NCI-H1694 treated with DMSO at 0.1 percent for 48 hours (cell line): ENCODE data around the gene E2F2.
"Not testable (repeated sequence)": the region's sequence is repeated elsewhere in the genome, so short reads cannot be mapped to it uniquely, and the experiment has no call there.

ENCODE experiments used
- DNase-seq: peaks from one replicate; lab custom pipeline; 2025; lab: John Stamatoyannopoulos, UW

The E2F2 gene

DNA sequence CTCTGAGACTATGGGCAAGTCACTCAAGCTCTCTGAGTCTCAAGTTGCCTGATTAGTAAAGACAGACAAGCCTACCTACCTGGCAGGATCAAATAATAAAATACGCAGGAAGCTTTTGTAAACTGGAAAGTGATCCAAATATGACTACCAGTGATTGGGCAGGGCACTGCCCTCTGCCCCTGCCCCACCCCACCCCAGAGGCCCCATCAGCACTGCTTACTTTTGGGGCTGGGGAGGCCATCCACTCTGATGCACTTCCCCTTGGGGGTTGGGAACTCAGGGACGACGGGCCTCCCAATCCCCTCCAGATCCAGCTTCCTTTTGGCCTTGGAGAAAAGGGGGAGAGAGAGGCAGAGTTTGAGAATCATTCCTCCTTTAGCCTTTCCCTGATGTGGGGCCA lies 6.9 kb downstream of the E2F2 start:
- DNase-seq = no peak

DNA sequence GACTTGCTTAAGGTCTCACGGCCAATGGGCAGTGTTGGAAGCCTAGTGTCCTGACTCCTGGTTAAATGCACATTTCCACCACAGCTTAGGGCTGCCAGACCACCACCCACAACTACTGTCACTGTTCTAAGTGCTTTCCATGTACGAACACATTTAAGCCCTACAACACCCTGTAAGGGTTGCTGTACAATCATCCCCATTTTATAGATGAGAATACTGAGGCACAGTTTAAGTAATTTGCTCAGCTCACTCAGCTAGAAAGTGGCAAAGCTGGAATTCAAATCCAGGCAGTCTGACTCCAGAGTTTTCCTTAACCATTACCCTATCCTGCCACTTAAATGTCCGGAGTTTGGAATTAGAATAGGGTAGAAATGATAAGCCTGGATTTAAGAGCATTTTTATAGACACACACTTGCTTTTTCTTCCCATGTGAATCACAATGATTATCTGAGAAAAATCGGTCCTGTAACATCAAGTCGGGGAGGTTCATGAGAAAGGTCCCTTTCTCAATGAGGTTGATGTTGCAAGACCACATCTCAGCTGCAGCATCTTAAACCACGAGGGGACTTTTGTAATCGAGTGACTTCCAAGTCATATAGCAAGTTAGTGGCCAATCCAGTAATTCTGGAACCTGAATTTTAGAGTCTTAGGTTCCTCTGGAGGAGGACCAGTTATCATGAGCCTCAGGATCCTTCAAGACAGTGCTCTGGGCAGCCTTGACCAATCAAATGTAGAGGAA lies 8.6 kb downstream of the E2F2 start:
- no peak for DNase-seq

DNA sequence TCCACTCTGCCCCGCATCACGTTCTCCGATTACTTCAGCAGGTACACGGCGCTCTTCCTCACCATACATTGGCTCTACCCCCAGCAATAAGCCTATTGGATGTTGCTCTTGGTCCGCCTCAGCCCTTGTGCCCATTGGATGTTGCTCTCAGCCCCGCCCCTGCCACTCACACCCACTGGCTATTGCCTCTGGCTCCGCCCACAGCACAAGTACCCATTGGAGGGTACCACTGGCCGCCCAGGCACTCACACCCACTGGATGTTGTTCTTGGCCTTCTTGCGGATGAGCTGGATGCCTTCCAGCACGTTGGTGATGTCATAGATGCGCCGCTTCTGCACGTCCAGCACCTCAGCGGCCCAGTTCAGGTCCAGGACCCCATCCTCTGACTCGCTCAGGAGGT lies 9.4 kb downstream of the E2F2 start:
- no peak for DNase-seq

DNA sequence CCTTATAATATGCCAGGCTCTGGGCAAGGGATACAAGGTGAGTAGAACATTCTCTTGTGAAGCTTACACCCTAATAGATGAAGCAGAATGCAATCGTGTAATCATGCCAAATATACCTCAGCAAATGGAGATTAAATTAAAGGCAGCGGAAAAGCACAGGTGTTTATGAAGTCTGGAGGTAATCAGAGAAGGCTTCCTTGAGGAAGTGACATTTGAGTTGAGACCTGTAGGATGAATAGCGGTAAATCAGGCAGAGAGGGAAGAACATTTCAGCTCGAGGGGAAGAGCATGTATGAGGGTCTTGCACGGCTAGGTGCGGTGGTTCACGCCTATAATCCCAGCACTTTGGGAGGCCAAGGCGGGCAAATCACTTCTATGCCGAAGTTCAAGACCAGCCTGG lies 13.5 kb downstream of the E2F2 start:
- no peak for DNase-seq

DNA sequence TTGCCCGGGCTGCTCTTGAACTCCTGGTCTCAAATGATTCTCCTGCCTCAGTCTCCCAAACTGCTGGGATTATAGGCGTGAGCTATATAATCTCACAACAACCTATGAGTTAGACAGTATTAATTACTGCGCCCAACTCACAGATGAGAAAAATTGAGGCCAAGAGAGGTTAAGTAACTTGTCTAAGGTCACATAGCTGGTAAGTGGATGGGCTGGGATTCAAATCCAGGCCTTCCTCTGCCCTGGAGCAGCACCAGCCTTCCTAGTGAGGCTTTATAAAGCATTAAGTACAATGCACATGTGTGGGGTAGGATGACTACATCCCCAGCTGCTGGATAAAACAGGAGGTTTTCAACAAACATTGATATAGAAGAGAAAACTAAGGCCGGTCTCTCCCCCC lies 15.1 kb downstream of the E2F2 start:
- no peak for DNase-seq

DNA sequence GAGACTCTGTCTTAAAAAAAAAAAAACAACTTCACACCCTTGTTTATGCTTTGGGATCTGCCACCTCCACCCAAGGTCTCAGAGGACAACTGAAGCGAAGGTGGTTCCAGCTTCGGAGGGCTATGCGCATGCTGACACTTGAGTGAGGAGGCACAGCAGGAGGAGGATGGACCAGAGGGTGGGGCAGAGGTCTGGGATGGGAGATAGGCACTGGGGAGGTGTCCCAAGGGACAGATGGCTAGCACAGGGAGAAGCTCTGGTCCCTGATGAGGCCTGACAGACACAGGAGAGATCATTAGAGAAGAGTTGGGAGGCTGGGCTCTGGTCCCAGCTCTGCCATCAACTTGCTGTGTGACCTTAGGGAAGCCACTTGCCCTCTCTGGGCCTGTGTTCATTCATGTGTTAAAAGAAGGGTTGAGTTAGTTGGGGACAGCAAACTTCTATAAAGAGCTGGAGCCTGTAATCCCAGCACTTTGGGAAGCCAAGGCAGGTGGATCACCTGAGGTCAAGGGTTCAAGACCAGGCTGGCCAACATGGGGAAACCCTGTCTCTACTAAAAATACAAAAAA lies 16.8 kb downstream of the E2F2 start:
- no peak for DNase-seq

DNA sequence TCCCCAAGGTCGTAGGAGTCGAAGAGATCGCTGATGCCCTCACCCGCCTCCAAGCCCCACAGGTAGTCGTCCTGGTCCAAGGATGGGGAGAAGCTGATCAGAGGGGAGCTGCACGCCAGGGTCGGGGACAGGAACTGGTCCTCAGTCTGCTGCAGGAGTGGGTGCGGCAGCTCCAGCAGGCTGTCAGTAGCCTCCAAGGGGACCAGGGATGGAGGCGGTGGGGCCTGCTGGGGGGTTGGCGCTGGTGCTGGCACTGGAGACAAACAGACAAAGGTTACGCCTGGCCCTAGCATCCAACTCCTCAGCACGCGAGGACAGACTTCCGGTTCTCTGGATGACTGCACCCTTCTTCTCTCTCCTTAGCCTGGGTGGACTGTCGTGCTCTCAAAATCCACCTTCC lies 21.1 kb downstream of the E2F2 start:
- DNase-seq = no peak

DNA sequence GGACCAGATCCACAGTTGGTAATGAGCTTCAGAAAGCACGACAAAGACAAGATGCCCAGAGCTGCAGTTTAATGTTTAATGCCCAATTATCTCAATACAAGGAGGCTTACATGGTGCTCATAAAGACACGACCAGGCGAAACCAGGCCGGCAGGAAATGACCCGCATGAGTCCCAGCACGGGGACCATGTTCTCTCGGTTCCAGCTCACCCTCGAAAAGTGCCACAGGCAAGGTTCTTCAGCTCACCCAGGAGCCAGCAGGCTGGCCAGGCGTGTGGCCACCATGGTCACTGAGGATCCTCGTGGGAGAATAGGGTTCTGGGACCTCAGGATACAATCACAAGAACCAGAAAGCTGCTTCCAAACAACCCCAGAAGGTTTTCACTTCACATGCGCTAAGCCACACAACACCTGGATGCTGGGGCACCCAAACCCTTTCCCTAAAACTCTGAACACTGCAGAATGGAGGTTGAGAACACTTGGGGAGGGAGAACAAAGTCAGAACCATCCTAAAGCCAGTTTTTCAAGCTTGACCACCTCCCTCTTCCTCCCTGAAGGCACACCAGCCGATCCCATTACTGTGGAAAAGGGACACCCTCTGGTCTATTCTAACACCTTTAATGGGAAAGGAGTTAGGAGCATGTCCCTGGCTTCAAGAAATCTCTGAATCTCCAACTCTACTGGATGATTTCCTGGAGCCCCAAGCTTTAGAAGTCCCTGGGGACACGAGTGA lies 24.5 kb downstream of the E2F2 start:
- no peak for DNase-seq

DNA sequence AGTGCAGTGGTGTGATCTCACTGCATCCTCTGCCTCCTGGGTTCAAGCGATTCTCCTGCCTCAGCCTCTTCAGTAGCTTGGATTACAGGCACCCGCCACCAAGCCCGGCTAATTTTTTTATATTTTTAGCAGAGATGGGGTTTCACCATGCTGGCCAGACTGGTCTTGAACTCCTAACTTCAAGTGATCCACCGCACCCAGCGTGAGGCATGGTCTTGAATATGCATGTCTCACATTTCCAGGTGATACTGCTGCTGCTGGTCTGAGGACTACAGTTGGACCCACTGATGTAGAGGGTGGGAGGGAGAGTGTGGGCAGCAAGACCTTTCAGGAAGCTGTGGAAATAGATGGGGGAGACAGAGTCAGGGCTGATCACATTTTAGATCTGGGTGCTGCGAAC lies 25.2 kb downstream of the E2F2 start:
- no peak for DNase-seq

DNA sequence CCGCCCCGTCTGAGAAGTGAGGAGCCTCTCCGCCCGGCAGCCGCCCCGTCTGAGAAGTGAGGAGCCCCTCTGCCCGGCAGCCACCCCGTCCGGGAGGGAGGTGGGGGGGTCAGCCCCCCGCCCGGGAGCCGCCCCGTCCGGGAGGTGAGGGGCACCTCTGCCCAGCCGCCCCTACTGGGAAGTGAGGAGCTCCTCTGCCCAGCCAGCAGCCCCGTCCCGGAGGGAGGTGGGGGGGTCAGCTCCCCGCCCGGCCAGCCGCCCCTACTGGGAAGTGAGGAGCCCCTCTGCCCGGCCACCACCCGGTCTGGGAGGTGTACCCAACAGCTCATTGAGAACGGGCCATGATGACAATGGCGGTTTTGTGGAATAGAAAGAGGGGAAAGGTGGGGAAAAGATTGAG lies 26.9 kb downstream of the E2F2 start:
- DNase-seq = not testable (repeated sequence)

DNA sequence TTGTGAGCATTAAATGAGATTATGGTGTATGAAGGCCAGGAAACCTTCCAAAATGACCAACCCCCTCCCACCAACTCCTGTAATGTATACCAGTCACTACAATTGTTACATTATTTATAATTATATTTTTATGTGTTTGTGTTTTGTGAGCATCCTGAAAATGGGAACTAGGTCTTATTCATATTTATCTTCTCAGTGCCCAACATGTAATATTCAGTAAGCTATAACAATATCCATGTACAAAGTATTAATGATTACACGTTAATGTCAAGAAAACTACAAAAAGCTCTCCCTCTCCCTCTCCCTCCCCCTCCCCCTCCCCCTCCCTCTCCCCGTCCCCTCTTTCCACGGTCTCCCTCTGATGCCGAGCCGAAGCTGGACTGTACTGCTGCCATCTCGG lies 28.1 kb downstream of the E2F2 start:
- DNase-seq = no peak

DNA sequence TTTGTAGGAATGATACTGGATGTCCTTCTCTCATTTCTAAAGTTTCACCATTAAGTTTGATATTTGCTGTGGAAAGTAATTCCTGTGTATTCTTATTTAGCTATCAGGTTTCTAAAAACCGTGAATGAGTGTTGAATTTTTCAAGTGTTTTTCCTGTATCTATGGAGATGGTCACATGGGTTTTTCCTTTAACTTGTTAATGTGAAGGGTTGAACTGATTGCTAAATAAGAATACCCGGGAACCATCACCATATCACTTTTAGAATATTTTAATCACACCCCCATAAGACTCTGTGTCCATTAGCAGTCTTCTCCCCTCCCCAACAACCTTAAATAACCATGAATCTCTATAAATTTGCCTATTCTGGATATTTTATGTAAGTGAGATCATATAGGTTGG lies 30.6 kb downstream of the E2F2 start:
- DNase-seq = no peak

DNA sequence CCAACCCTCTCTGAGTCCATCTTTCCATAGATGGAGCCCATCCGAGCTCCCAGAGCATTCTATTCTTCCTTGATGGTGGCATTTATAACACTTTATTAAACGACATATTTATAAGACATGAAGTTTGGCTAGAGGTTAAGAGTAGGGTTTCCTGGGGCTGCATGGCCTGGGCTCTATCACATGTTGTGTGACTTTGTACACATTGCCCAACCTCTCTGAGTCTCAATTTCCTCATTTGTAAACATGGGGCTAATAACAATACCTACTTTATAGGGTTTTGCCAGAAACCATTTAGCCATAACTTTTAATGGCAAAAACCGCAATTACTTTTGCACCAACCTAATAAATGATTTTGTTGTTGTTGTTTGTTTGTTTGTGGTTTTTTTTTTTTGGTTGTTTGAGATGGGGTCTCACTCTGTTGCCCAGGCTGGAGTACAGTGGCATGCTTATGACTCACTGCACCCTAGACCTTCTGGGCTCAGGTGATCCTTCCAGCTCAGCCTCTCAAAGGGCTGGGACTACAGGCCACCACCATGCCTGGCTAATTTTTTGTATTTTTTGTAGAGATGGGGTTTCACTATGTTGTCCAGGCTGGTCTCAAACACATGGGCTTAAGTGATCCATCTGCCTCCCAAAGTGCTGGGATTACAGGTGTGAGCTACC lies 33.1 kb downstream of the E2F2 start:
- DNase-seq = no peak

DNA sequence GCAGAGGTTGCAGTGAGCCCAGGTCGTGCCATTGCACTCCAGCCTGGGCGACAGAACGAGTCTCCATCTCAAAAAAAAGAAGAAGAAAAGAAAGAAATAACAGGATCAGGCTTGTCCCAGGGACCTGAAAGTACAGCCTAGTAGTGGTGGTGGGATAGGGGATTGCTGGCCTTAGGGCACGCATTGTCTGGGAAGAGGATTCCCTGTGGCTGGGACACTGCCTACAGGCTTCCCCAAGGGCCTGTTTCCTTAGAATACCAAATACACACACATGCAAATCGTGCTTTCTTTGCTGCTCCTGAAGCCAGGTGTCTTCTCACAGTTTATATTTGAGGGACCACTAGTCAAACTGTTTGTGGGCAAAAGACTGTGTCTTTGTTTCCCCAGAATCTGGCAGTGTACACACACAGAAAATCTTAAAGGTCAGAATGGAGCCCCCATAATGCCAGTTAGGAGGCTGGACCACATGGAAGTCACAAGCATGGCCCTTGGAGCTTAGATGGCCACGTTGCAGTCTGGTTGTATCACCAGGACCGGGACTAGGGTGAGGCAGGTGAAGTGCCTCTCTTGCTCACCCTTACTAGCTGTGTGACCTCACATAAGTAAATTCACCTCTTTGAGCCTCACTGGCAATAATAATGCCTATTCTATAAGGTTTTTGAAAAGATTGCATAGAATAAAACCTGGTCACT lies 34.4 kb downstream of the E2F2 start:
- no peak for DNase-seq

DNA sequence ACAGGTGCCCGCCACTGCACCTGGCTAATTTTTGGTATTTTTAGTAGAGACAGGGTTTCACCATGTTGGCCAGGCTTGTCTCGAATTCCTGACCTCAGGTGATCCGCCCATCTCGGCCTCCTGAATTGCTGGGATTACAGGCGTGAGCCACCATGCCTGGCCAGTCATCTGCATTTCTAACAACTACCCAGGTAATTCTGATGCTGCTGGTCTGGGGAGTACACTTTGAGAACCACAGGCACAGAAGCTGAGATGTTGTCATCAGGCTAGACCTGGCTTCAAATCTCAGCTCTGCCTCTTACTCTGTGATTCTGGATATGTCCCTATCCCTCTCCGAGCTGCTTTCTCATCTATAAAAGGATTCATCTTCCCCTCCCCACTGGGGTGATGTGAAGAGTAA lies 36.2 kb downstream of the E2F2 start:
- DNase-seq = not testable (repeated sequence)

DNA sequence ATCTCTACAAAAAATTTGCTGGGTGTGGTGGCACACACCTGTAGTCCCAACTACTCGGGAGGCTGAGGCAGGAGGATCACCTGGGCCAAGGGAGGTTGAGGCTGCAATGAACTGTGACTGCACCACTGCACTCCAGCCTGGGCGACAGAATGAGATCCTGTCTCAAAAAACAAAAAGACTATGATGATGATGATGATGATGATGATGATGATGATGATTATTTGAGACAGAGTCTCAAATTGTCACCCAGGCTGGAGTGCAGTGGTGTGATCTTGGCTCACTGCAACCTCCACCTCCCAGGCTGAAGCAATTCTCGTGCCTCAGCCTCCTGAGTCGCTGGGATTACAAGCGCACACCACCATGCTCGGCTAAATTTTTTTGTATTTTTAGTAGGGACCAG lies 38.3 kb downstream of the E2F2 start:
- DNase-seq = not testable (repeated sequence)

DNA sequence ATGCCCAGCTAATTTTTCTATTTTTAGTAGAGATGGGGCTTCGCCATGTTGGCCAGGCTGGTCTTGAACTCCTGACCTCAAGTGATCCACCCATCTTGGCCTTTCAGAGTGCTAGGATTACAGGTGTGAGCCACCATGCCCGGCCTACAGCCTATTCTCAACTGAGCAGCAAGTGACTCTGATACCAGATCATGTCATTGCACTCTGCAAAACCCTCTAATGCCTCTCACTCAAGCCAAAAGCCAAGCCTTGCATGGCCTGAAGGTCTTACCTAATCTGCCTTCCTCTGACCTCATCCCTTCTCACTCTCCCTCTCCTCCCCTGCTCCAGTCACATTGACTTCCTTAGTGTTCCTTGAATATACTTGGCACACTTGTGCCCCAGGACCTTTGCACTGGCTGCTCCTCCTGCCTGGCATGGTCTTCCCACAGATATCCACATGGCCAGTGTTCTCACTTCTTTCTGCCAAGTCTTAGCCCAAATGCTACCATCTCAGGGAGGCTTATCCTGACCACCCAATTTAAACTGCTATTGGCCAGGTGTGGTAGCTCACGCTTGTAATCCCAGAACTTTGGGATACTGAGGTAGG lies 38.8 kb downstream of the E2F2 start:
- DNase-seq = no peak

DNA sequence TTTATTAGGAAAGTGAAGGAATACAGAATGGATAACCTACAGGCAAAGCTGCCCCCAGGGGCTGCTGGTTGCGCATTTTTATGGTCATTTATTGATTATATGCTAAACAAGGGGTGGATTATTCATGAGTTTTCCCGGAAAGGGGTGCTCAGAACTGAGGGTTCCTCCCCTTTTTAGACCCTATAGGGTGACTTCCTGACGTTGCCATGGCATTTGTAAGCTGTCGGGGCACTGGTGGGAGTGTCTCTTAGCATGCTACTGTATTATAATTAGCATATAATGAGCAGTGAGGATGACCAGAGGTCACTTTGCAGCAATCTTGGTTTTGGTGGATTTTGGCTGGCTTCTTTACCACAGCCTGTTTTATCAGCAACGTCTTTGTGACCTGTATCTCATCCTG lies 41.2 kb downstream of the E2F2 start:
- DNase-seq = no peak

DNA sequence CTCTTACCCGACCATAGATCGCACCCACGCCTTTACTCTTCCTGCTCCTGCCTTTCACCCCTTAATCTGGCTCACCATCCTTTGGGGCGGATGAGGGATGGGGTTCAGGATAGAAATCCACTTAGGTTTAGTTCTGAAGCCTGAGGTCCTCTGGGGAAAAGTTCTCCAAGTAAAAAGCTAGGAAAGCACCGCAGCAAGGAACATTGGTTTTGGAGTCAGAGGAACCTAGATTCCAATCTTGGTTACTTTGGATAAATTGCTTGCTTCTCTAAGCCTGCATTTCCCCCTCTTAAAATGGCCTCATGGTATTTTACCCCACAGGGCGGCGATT lies 46.1 kb downstream of the E2F2 start:
- no peak for DNase-seq

DNA sequence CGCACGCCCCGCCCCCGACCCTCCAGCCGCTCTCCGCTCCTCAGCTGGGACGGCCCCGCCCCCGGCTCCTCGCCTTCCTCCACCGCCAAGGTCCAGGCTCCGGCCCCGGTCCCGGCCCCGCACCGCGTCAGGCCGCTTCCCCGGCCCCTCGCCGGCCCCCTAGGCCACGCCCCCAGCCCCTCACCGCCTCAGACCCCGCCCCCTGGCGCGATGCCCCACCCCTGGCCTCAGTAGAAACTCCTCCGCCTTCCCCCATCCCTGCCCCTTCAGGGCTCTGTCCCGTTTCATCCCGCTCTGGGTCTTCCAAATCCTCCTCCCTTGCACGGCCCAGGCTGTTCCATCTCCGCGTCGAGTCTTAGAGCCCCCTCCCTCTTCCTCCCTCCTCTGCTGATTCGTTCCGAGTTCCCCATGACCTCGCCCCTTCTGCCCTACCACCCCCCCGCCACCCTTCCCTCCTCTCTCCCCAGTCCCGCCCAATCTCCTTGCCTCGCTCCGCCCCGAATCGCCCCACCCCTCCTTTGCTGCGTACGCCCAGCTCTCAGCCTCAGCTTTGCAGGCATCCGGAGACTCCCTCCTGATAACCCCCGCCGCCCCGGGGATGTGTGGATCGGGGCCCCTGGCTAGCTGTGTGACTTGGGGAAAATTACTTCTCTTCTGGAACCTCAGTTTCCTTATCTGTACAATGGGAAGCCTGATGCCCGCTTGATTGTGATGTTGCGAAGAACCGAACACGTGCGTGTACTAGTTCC lies 46.6 kb downstream of the E2F2 start:
- DNase-seq = peak; percentile 68
